Thymus (tissue), 11 donors: ENCODE measurements around the gene LMNA. TPM values are rescaled to one million over a fixed set of nuclear protein-coding genes. Genes with fewer than 3 reads are reported as not detected.
A peak's percentile ranks its signal among the peaks of the same experiment; 100 is the strongest.

Source experiments
- DNase-seq, 9 donors: peaks; one replicate each; pipeline ENCODE4 v3.0.0-alpha.2; 2013; ENCODE audit warnings: low spot score in 9 of 9, low read depth in 6 of 9, missing footprints in 1 of 9
- H3K27ac ChIP-seq, 2 donors: one replicate each; pipeline ENCODE4 v1.5.1; 2013; ENCODE audit warnings: control low read depth in 1 of 2, low read depth in 1 of 2, low read length in 1 of 2, mild to moderate bottlenecking in 1 of 2, moderate library complexity in 1 of 2
- H3K27me3 ChIP-seq, 2 donors: one replicate each; pipeline ENCODE4 v1.5.1; 2013; ENCODE audit warnings: low read length in 1 of 2; ENCODE audit not compliant: control insufficient read depth in 2 of 2, insufficient read depth in 1 of 2
- H3K36me3 ChIP-seq, 2 donors: one replicate each; pipeline ENCODE4 v1.5.1; 2013; ENCODE audit warnings: low read length in 1 of 2, mild to moderate bottlenecking in 1 of 2, moderate library complexity in 1 of 2; ENCODE audit not compliant: control insufficient read depth in 2 of 2, insufficient read depth in 2 of 2
- H3K4me1 ChIP-seq, 2 donors: one replicate each; pipeline ENCODE4 v1.5.1; 2013; ENCODE audit warnings: low read length in 2 of 2; ENCODE audit not compliant: control insufficient read depth in 2 of 2, insufficient read depth in 2 of 2
- H3K4me3 ChIP-seq, 2 donors: one replicate each; pipeline ENCODE4 v1.5.1; 2013; ENCODE audit warnings: low read length in 2 of 2, control low read depth in 1 of 2, mild to moderate bottlenecking in 1 of 2
- H3K9me3 ChIP-seq, 2 donors: one replicate each; pipeline ENCODE4 v1.5.1; 2013; ENCODE audit warnings: low read length in 1 of 2, mild to moderate bottlenecking in 1 of 2; ENCODE audit not compliant: control insufficient read depth in 2 of 2, insufficient read depth in 1 of 2
- WGBS: extraction: QIAGEN DNeasy Blood & Tissue Kit; methylation state at CpG from one replicate; pipeline ENCODE4 v1.1.7; 2013; 5-methylcytosine and 5-hydroxymethylcytosine counted together
- polyA plus RNA-seq: library from polyadenylated mRNA; stranded (reverse); fragments of 200-250 nt; gene quantifications from one replicate; pipeline ENCODE4 v1.2.3, GENCODE V29; 2013
- total RNA-seq: library from RNA; stranded (reverse); fragments of 120-200 nt; gene quantifications from one replicate; pipeline ENCODE4 v1.2.4, GENCODE V29; 2013
- donor health status: healthy.

Gene LMNA
- total and polyA plus RNA-seq, 2 donors = 51.6 to 68.3 TPM

GRCh38 chr1:156140879-156141707 lies 26.6 kb downstream of the LMNA start:
- Histone ChIP-seq H3K9me3 (no peaks in the 10 kb centered on the region), H3K27me3 (peaks cover 0 to 5% of the 10 kb centered on the region in 2 donors), H3K36me3 (peaks cover 0 to 4% of the 10 kb centered on the region in 2 donors), H3K4me3 (no peak overlapping the region), H3K4me1 (peaks cover under 1% of the 10 kb centered on the region in 2 donors), H3K27ac (no peak overlapping the region)
- WGBS = 75% methylated on average over 20 of the region's 20 CpGs
- DNase-seq = peak in 1 of 9 donors; percentile 48

- H3K4me1 ChIP-seq = peaks cover 18 to 26% of the 10 kb centered on the region in 2 donors
- peaks cover 0 to 2% of the 10 kb centered on the region in 2 donors for H3K27me3 ChIP-seq
- no peak overlapping the region for H3K27ac ChIP-seq
- no peak overlapping the region for H3K4me3 ChIP-seq
- H3K36me3 ChIP-seq = no peaks in the 10 kb centered on the region
- H3K9me3 ChIP-seq = no peaks in the 10 kb centered on the region
- DNase-seq = no peak
- 90% methylated on average over 11 of the region's 11 CpGs for WGBS
Measured at GRCh38 chr1:156143765-156144489, 29.4 kb downstream of the LMNA start.

- no peak overlapping the region for H3K4me3 ChIP-seq
- peaks cover 18 to 31% of the 10 kb centered on the region in 2 donors for H3K4me1 ChIP-seq
- H3K27ac ChIP-seq = no peak overlapping the region
- no peaks in the 10 kb centered on the region for H3K36me3 ChIP-seq
- DNase-seq = no peak
- H3K9me3 ChIP-seq = no peaks in the 10 kb centered on the region
- 92% methylated on average over 5 of the region's 5 CpGs for WGBS
- peaks cover 0 to 3% of the 10 kb centered on the region in 2 donors for H3K27me3 ChIP-seq
Measured at GRCh38 chr1:156144742-156145141, 30.2 kb downstream of the LMNA start.

GRCh38 chr1:156145650-156146019 lies 31.1 kb downstream of the LMNA start:
- WGBS = 95% methylated on average over 2 of the region's 2 CpGs
- no peak for DNase-seq
- no peaks in the 10 kb centered on the region for H3K36me3 ChIP-seq
- H3K9me3 ChIP-seq = no peaks in the 10 kb centered on the region
- peaks cover 18 to 31% of the 10 kb centered on the region in 2 donors for H3K4me1 ChIP-seq
- H3K27ac ChIP-seq = no peak overlapping the region
- no peak overlapping the region for H3K4me3 ChIP-seq
- peaks cover 0 to 4% of the 10 kb centered on the region in 2 donors for H3K27me3 ChIP-seq

- Histone ChIP-seq H3K36me3 (no peaks in the 10 kb centered on the region), H3K4me3 (no peak overlapping the region), H3K27ac (peak overlapping the region in 1 of 2 donors; percentile 15), H3K4me1 (peaks cover 18 to 31% of the 10 kb centered on the region in 2 donors), H3K27me3 (peaks cover 0 to 4% of the 10 kb centered on the region in 2 donors), H3K9me3 (no peaks in the 10 kb centered on the region)
- WGBS = 29% methylated on average over 13 of the region's 13 CpGs
- peak in 6 of 9 donors; percentile 55 to 90 (median 68) for DNase-seq
Measured at GRCh38 chr1:156146020-156146768, 31.7 kb downstream of the LMNA start.

- H3K27me3 ChIP-seq = peaks cover 0 to 4% of the 10 kb centered on the region in 2 donors
- peak in 2 of 9 donors; percentile 42 to 66 for DNase-seq
- no peak overlapping the region for H3K27ac ChIP-seq
- 43% methylated on average over 9 of the region's 9 CpGs for WGBS
- no peaks in the 10 kb centered on the region for H3K36me3 ChIP-seq
- no peak overlapping the region for H3K4me3 ChIP-seq
- peaks cover 18 to 32% of the 10 kb centered on the region in 2 donors for H3K4me1 ChIP-seq
- no peaks in the 10 kb centered on the region for H3K9me3 ChIP-seq
Measured at GRCh38 chr1:156146769-156147405, 32.4 kb downstream of the LMNA start.

GRCh38 chr1:156148216-156148615 lies 33.7 kb downstream of the LMNA start:
- WGBS = 24% methylated on average over 6 of the region's 6 CpGs
- no peak overlapping the region for H3K27ac ChIP-seq

GRCh38 chr1:156149374-156150332 lies 35.1 kb downstream of the LMNA start:
- no peaks in the 10 kb centered on the region for H3K36me3 ChIP-seq
- H3K27ac ChIP-seq = no peak overlapping the region
- WGBS = 94% methylated on average over 20 of the region's 20 CpGs
- no peak for DNase-seq
- H3K27me3 ChIP-seq = peaks cover 0 to 4% of the 10 kb centered on the region in 2 donors
- peaks cover 18 to 59% of the 10 kb centered on the region in 2 donors for H3K4me1 ChIP-seq
- H3K9me3 ChIP-seq = no peaks in the 10 kb centered on the region
- H3K4me3 ChIP-seq = no peak overlapping the region

More at GRCh38 chr1:156148216-156148615, 33.7 kb downstream of the LMNA start:
- no peak overlapping the region for H3K4me3 ChIP-seq
- H3K27me3 ChIP-seq = peaks cover 0 to 4% of the 10 kb centered on the region in 2 donors
- DNase-seq = peak in 1 of 9 donors; percentile 47
- no peaks in the 10 kb centered on the region for H3K9me3 ChIP-seq
- no peaks in the 10 kb centered on the region for H3K36me3 ChIP-seq
- H3K4me1 ChIP-seq = peaks cover 18 to 45% of the 10 kb centered on the region in 2 donors
